ENCODE measurements around the gene SLC35D1.

- no peak for TF ChIP-seq EZH2 (IDR thresholded peaks at IDR 0.05)
- TF ChIP-seq POLR2AphosphoS5 (IDR thresholded peaks at IDR 0.05; ENCODE audit: borderline replicate concordance, low read depth, low read length): no peak
- TF ChIP-seq FOXP2 (optimal IDR thresholded peaks at IDR 0.05; ENCODE audit: control extremely low read depth, extremely low read length, insufficient read depth): no peak
Observed at GRCh38 chr1:67072749-67073148, 18.8 kb upstream of the SLC35D1 start.
